Ishikawa (cell line): ENCODE measurements around the gene TPD52L2.

ENCODE experiments used
- CEBPB ChIP-seq: IDR thresholded peaks from 2 replicates; pipeline ENCODE4 v1.6.1; 2012
- CREB1 ChIP-seq: IDR thresholded peaks from 2 replicates; pipeline ENCODE4 v1.6.1; 2012; ENCODE audit warnings: low read depth
- EGR1 ChIP-seq: IDR thresholded peaks from 2 replicates; pipeline ENCODE4 v1.6.1; 2012
- EP300 ChIP-seq: IDR thresholded peaks from 2 replicates; pipeline ENCODE4 v1.6.1; 2012; ENCODE audit warnings: borderline replicate concordance
- FOXM1 ChIP-seq: IDR thresholded peaks from 2 replicates; pipeline ENCODE4 v1.6.1; 2012; ENCODE audit warnings: low read depth, borderline replicate concordance
- NFIC ChIP-seq: IDR thresholded peaks from 2 replicates; pipeline ENCODE4 v1.6.1; 2012
- RAD21 ChIP-seq: IDR thresholded peaks from 2 replicates; pipeline ENCODE4 v1.6.1; 2012; ENCODE audit warnings: low read depth
- TAF1 ChIP-seq: IDR thresholded peaks from 2 replicates; pipeline ENCODE4 v1.6.1; 2012; ENCODE audit warnings: low read depth, mild to moderate bottlenecking
- TCF12 ChIP-seq: IDR thresholded peaks from 2 replicates; pipeline ENCODE4 v1.6.1; 2012; ENCODE audit warnings: low read depth
- TEAD4 ChIP-seq: IDR thresholded peaks from 2 replicates; pipeline ENCODE4 v1.6.1; 2012
- YY1 ChIP-seq: IDR thresholded peaks from 2 replicates; pipeline ENCODE4 v1.6.1; 2012; ENCODE audit warnings: low read depth
- ZBTB7A ChIP-seq: IDR thresholded peaks from 2 replicates; pipeline ENCODE4 v1.6.1; 2012; ENCODE audit warnings: low read depth
- TF ChIP-seq, protein P1 (sequence below): IDR thresholded peaks from 2 replicates; pipeline ENCODE4 v1.6.1; 2012; ENCODE audit warnings: low read depth, mild to moderate bottlenecking
- TF ChIP-seq, protein P2 (sequence below): IDR thresholded peaks from 2 replicates; pipeline ENCODE4 v1.6.1; 2012
- TF ChIP-seq, protein P3 (sequence below): IDR thresholded peaks from 2 replicates; pipeline ENCODE4 v1.6.1; 2012

TPD52L2 gene

DNA sequence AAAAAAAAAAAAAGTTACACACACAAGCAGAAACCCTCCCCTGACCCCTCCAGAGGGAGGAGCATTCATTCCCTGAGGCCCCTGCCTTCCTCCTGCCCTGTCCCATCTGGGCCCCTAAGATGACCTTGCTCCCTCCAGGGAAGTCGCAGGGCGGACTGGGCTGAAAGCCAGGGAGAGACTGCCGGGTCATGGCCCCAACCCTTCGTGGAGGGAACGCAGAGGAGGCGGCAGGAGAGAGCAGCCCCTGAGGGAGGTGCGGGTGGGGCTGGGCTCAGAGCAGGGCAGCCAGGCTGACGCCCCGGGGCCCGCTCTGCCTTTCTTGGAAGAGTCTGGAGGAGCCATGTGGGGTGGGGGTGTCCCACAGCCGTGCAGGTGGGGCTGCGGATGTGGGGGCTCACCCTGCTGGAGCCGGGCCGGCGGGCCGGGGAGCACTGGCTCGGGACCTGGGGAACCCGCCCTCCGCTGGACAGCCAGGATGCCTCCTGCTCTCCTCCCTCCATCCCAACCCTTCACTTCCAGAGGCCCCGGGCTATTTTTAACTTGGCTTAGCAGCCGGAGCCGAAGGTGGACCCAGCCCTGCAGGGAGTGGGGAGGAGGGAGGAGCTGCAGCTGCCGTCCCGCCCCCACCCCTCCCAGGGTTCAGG lies 18.8 kb upstream of the TPD52L2 start:
- TF ChIP-seq, protein P1, sequence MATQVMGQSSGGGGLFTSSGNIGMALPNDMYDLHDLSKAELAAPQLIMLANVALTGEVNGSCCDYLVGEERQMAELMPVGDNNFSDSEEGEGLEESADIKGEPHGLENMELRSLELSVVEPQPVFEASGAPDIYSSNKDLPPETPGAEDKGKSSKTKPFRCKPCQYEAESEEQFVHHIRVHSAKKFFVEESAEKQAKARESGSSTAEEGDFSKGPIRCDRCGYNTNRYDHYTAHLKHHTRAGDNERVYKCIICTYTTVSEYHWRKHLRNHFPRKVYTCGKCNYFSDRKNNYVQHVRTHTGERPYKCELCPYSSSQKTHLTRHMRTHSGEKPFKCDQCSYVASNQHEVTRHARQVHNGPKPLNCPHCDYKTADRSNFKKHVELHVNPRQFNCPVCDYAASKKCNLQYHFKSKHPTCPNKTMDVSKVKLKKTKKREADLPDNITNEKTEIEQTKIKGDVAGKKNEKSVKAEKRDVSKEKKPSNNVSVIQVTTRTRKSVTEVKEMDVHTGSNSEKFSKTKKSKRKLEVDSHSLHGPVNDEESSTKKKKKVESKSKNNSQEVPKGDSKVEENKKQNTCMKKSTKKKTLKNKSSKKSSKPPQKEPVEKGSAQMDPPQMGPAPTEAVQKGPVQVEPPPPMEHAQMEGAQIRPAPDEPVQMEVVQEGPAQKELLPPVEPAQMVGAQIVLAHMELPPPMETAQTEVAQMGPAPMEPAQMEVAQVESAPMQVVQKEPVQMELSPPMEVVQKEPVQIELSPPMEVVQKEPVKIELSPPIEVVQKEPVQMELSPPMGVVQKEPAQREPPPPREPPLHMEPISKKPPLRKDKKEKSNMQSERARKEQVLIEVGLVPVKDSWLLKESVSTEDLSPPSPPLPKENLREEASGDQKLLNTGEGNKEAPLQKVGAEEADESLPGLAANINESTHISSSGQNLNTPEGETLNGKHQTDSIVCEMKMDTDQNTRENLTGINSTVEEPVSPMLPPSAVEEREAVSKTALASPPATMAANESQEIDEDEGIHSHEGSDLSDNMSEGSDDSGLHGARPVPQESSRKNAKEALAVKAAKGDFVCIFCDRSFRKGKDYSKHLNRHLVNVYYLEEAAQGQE: no peak
- TF ChIP-seq TAF1 (no peak), ZBTB7A (peak; percentile 85; the same call in 1 of the 2 replicates), EGR1 (peak; percentile 24; the same call in 1 of the 2 replicates), CEBPB (no peak), TEAD4 (no peak), EP300 (peak; percentile 30; the same call in 1 of the 2 replicates), CREB1 (no peak), YY1 (no peak), TCF12 (peak; percentile 45), RAD21 (no peak), NFIC (peak; percentile 36), FOXM1 (no peak)
- TF ChIP-seq, protein P2, sequence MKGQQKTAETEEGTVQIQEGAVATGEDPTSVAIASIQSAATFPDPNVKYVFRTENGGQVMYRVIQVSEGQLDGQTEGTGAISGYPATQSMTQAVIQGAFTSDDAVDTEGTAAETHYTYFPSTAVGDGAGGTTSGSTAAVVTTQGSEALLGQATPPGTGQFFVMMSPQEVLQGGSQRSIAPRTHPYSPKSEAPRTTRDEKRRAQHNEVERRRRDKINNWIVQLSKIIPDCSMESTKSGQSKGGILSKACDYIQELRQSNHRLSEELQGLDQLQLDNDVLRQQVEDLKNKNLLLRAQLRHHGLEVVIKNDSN: no peak
- TF ChIP-seq, protein P3, sequence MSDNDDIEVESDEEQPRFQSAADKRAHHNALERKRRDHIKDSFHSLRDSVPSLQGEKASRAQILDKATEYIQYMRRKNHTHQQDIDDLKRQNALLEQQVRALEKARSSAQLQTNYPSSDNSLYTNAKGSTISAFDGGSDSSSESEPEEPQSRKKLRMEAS: no peak

DNA sequence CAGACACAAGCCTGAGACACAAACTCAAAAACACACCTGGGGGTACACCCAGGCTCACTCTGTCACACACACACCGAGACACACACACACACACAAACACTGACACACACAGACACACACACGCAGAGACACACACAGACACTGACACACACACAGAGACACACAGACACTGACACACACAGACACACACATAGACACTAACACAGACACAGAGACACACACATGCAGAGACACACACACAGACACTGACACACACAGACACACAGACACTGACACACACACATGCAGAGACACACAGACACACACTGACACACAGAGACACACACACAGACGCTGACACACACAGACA lies 18.2 kb upstream of the TPD52L2 start:
- TF ChIP-seq ZBTB7A (no peak), RAD21 (no peak), CEBPB (no peak), TCF12 (no peak), YY1 (no peak)
- TF ChIP-seq, protein P1: no peak

DNA sequence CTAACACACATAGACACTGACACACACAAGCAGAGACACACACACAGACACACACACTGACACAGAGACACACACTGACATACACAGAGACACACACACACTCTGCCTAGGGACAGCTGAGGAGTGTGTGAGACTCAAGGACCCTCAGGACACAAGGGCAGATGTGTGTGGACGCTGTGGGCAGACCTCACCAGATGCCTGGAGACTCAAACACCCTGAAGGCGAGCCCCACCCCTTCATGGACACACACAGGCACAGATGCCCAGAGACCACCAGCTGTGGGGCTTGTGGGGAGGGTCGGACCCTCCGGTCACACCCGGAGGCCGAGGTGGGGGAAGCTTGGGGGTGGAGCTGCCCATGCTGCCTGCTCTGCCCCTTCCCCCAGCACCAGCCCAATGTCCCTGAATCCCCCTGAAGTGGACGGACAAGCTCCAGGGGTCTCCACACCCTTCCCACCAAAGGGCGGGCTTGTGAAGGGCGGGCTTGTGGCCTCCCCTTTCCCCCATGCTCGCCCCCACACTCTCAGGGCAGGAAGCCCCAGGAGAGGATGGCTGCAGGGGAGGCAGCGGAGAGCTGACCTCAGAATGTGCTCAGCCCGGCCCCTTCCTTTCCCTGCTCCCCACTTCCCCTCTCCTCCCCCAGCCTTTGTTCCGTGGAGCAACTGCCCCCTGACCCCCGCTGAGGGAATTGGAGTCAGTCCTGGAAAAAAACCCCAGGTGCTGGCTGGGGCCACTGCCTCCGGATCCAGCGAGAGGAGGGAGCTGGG lies 17.6 kb upstream of the TPD52L2 start:
- TF ChIP-seq, protein P3: 0 out of 2 replicates have a peak, but pooled peaks have one; percentile 10
- no peak for TF ChIP-seq CREB1
- peak; percentile 83 for TF ChIP-seq NFIC
- TF ChIP-seq CEBPB: peak; percentile 9; the same call in 1 of the 2 replicates
- TF ChIP-seq TCF12: peak; percentile 90
- TF ChIP-seq EGR1: no peak
- TF ChIP-seq, protein P2: no peak
- TF ChIP-seq EP300: peak; percentile 81
- no peak for TF ChIP-seq YY1
- 0 out of 2 replicates have a peak, but pooled peaks have one; percentile 2 for TF ChIP-seq TEAD4
- TF ChIP-seq FOXM1: peak; percentile 45; the same call in 1 of the 2 replicates
- TF ChIP-seq ZBTB7A: peak; percentile 22; the same call in 1 of the 2 replicates
- TF ChIP-seq, protein P1: no peak
